Mucosa of descending colon (tissue), 3 donors: ENCODE results near the gene ADRA2B. TPM values are rescaled to one million over a fixed set of nuclear protein-coding genes. Genes with fewer than 3 reads are reported as not detected.

Experiments used
- ATAC-seq: fragments of 200-7000 bp; cut with Tn5 transposase; one replicate; pipeline ENCODE4 v1.9.1; 2020; ENCODE audit warnings: mild to moderate bottlenecking, moderate library complexity
- DNase-seq, 3 donors: peaks; one replicate each; pipeline ENCODE4 v3.0.0-alpha.2; 2020
- H3K36me3 ChIP-seq: fragments of 200-600 bp; one replicate; pipeline ENCODE4 v1.8.0; 2021; ENCODE audit warnings: low read depth, mild to moderate bottlenecking
- H3K4me1 ChIP-seq: fragments of 200-600 bp; one replicate; pipeline ENCODE4 v1.8.0; 2021; ENCODE audit warnings: low read depth, mild to moderate bottlenecking
- H3K4me3 ChIP-seq: fragments of 200-600 bp; one replicate; pipeline ENCODE4 v1.8.0; 2021; ENCODE audit warnings: mild to moderate bottlenecking
- H3K9me3 ChIP-seq: fragments of 200-600 bp; one replicate; pipeline ENCODE4 v1.8.0; 2021; ENCODE audit warnings: mild to moderate bottlenecking
- CTCF ChIP-seq: fragments of 200-600 bp; IDR thresholded peaks from one replicate; pipeline ENCODE4 v1.8.0; 2022; ENCODE audit warnings: antibody characterized with exemption, mild to moderate bottlenecking
- intact Hi-C, 2 donors: fragments of 100-400 bp; cut with DNase I in 1 of 2; cut with micrococcal nuclease in 1 of 2; formaldehyde crosslinking; loops; one replicate each; pipeline versions ENCODE4 v1.11.0 to v1.11.1; 2022; cut with DNase I, micrococcal nuclease
- total RNA-seq, 3 donors: library from RNA; stranded (reverse); fragmentation: NEBNext Ultra II Directional in 2 of 3; extraction: Animal tissue kit (Norgen Biotek cat#: 25700) in 2 of 3; gene quantifications; one replicate each; pipeline versions ENCODE4 v1.2.1 to v1.2.4, GENCODE V29; 2021 to 2023
- donor health status: DM: no; HTN: no; CAD: no; lungs with moderate emphysema.
- donor health status: DM: no; HTN: no; CAD: no.
- donor health status: DM: no; HTN: yes; CAD: no.

The ADRA2B gene
- total RNA-seq, 3 donors from 2014 or later, result 0.17 to 0.73 (median 0.36) TPM

DNA sequence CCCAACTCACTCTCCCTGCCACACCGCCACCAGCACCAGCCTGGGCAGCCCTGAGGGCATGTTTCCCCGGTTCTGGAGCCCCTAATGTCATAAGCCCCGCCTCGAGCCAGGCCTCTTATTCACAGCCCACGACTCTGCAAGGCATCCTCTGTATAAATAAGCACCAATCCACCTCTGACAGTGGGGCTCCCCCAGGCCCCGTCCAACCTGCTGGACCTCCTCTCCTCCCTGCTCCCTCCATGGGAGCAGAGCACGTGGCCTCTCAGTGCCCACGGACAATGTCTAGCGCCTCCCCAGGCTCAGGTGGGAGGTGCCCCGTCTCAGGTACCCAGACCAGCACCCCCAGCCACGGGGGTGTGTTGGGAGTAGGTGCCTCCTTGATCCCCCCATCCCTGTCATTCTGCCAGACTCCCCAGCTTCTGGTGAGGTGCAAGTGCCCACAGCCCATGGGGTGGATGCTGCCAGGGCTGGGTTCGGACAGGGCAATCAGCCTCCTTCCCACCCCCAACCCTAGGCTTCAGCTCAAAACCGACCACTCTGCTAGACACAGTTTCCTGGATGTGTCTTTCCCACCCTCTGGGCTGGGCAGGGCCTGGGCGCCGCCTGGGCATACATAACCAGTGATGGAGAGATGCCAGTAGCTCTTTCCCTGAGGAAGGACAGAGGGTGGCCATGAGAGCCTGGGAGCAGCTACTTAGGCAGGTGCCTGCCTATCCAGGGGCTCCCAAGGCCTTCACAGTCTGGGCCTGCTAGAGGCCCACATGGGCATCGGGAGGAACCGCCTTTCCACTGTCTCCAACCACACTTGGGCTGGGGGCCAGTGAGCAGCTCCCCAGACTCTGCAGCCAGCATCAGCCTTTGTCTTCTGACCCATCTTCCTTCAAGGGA lies 1.6 kb upstream of the ADRA2B start:
- intact Hi-C loops, result no loop called here
- no peaks in the 10 kb centered on the region for H3K4me1 ChIP-seq
- ATAC-seq (no peak), DNase-seq (peak; percentile 24 to 51 (median 45))
- TF ChIP-seq CTCF, result no peak
- no peak overlapping the region for H3K4me3 ChIP-seq
- H3K9me3 ChIP-seq, result no peaks in the 10 kb centered on the region
- H3K36me3 ChIP-seq, result no peaks in the 10 kb centered on the region

- peak; percentile 60 to 82 (median 61) for DNase-seq
Measured at GRCh38 chr2:96116879-96117533, 635 bp upstream of the ADRA2B start.

DNA sequence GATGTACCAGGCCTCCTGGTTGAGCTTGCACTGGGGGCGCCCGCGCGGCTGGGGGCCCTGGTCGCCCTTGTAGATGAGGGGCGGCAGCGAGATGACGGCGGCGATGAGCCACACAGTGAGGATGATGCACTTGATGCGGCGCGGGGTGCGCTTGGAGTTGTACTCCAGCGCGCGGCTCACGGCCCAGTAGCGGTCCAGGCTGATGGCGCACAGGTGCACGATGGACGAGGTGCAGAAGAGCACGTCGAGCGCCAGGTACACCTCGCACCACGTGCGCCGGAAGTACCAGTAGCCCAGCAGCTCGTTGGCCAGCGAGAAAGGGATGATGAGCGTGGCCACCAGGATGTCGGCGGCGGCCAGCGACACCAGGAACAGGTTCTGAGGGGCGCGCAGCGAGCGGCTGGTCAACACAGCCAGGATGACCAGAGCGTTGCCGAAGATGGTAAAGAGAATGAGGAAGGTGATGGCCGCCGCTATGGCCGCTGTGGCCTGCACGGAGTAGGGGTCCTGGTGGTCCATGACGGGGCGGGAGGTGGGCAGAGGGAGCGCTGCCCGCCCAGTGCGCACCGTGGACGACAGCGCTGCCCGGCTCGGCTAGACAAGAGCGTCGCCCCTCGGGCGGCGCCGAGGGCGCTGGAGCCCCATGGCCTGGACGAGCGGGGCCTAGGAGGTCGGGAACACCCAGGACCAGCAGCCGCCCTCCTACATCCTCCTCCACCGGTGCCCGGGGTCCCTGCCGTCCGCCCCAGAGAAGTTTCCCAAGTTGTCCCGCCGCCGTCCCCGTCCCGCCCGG lies 544 bp downstream of the ADRA2B start:
- H3K4me1 ChIP-seq, result no peaks in the 10 kb centered on the region
- no peaks in the 10 kb centered on the region for H3K36me3 ChIP-seq
- no peak overlapping the region for H3K4me3 ChIP-seq
- peak; percentile 18 to 54 (median 42) for DNase-seq
- H3K9me3 ChIP-seq, result no peaks in the 10 kb centered on the region
- no peak for ATAC-seq
- intact Hi-C loops, result no loop called here
- TF ChIP-seq CTCF, result no peak

More at GRCh38 chr2:96116879-96117533, 635 bp upstream of the ADRA2B start:
- peak; percentile 91 for ATAC-seq
- Histone ChIP-seq H3K4me3 (peak overlapping the region; percentile 44), H3K36me3 (no peaks in the 10 kb centered on the region), H3K4me1 (no peaks in the 10 kb centered on the region), H3K9me3 (no peaks in the 10 kb centered on the region)
- intact Hi-C loops, result no loop called here
- peak; percentile 93 for TF ChIP-seq CTCF

- H3K9me3 ChIP-seq, result no peaks in the 10 kb centered on the region
- TF ChIP-seq CTCF, result no peak
- H3K4me3 ChIP-seq, result no peak overlapping the region
- H3K4me1 ChIP-seq, result no peaks in the 10 kb centered on the region
- intact Hi-C loops, result no loop called here
- DNase-seq, result peak in 2 of 3 donors; percentile 28 to 40
- no peak for ATAC-seq
- H3K36me3 ChIP-seq, result no peaks in the 10 kb centered on the region
Measured at GRCh38 chr2:96114903-96115581, 1.3 kb downstream of the ADRA2B start.

DNA sequence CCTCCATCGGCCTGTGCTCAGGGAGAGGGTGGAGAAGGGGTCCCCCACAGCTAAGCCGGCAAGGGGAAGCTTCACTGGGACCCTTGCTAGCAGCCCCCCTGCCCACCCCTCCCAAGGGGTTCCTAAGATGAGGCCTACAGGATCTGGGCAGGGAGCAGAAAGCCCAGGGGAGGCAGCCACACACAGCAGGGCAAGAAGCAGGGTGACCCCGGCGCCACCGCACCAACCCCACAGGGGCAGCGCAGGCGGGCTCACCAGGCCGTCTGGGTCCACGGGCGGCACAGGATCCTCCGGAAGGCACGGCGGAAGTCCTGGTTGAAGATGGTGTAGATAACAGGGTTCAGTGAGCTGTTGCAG lies 1.8 kb downstream of the ADRA2B start:
- no peak for ATAC-seq
- intact Hi-C loops, result no loop called here
- no peaks in the 10 kb centered on the region for H3K4me1 ChIP-seq

More for the DNA sequence above, 1.8 kb downstream of the ADRA2B start:
- Histone ChIP-seq H3K9me3 (no peaks in the 10 kb centered on the region), H3K36me3 (no peaks in the 10 kb centered on the region), H3K4me3 (no peak overlapping the region)
- peak in 2 of 3 donors; percentile 28 to 31 for DNase-seq
- no peak for TF ChIP-seq CTCF
